NCI-H1092 treated with DMSO at 0.1 percent for 48 hours (cell line): ENCODE measurements around the gene TMC8.
"Not testable (repeated sequence)": the region's sequence is repeated elsewhere in the genome, so short reads cannot be mapped to it uniquely, and the experiment has no call there.

Experiments
- DNase-seq: peaks from one replicate; lab custom pipeline; 2025; lab: John Stamatoyannopoulos, UW

TMC8 gene

DNA sequence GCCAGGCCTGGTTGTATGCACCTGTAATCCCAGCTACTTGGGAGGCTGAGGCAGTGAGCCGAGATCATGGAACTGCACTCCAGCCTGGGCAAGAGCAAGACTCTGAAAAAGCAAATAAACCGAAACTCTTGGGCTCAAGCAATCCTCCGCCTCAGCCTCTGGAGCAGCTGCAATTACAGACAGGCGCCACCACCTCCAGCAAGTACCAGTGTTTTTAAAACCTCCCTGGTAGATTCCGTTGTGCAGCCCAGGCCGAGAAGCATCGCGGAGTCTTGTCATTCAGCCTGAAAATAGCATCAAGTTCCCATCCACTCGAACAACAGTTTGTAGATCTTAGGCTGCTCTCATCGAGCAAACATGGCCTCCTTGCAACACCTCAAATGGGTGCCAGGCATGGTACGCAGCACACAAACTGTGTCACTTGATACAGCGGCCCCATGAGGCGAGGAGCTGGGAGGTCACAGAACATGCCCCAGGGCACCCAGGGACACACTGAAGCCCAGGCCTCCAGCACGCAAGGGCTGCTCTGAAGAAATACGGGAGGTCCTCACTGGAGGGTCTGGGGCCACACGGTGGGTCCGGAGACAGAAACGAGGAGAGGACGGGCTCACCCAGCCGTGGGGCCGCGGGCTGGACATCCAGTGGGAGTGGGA lies 20.1 kb upstream of the TMC8 start:
- no peak for DNase-seq

DNA sequence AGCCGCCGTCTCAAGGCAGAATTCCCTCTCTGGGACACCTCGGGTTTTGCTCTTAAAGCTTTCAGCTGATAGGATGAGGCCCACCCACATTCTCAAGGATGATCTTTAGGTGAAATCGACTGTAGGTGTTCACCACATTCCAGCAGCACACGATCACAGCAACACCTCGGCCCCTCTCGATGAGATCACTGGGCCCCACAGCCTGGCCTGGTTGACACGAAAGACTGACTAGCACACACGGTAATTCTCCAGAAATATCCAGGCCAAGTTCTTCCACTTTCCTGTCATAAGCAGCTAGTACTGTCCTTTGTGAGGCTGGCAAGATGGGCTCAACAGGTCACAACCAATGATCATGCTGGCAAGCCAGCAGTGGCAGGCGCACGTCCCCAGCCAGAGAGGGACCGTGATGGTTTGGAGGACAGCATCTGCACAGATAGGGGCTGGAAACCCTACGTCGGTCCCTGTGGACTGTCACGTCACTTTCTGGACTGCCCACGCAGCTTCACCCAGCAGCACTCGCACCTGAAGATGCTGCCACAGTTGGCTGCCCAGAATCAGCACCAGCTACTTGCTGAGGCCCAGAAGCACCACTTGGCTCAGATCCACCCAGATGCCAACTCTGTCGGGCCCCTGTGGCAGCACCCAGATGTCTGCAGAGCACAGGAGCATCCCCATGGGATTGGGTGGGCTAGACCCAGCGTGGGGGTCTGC lies 19.4 kb upstream of the TMC8 start:
- no peak for DNase-seq

DNA sequence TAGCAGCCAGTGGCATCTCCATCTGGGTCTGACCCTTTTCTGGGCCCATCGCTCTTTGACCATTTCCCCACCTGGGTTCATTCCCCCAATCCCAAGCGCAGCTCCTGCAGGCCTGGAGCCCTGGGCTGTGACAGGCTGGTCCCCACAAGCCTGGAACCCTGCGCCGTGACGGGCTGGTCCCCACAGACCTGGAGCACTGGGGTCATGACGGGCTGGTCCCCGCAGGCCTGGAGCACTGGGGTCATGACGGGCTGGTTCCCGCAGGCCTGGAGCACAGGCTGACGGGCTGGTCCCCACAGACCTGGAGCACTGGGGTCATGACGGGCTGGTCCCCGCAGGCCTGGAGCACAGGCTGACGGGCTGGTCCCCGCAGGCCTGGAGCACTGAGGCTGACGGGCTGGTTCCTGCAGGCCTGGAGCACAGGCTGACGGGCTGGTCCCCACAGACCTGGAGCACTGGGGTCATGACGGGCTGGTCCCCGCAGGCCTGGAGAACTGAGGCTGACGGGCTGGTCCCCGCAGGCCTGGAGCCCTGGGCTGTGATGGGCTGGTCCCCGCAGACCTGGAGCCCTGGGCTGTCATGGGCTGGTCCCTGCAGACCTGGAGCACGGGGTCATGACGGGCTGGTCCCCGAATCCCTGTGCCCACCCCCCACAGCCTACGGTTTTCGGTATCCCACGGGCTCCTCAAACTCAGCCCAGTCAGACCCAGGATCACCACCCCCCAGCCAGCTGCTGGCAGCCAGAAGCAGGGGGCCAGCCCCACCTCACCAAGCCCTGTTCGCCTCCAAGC lies 18.6 kb upstream of the TMC8 start:
- no peak for DNase-seq

DNA sequence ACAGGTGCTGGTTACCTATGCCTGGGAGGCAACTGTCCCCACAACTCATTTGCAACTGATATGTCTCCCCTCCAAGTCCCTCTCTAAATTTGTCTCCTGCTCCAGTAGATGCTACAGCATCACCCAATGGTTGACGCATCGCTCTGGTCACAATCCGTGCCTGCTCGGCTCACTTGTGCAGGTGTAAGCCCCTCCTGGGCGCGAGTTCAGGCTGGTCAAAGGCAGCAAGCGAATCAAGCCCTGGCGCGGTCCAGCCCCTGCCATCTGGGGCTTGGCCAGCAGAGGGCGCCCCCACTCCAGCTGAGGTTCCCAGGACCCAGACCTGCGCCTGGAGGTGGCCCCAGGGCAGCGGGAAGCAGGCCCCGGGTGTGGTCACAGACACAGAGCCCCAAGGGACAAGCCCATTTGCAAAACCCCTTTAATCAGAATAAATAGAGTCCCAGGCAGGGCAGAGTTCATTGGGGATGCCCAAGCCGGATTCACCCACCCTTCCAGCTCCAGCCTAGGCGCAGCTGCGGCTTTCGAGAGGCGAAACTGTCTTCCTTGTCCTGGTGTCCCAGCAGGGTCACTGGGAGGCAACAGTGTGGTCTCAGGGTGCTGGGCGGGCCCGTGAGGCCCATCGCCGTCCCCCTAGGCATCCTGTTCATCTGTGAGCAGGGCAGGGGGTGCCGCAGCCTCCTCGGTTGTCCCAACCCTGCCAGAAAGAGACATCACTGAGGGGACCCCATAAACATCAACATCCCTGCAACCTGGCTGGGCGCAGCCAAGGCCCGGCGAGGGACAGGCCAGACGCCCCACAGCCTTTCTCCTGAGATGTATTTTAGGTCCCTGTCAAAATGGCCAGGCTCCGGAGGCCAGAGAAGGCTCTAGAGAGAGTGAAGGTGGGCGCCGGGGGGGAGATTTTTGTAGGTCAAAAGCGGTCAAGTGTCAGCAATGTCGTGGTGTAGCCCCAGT lies 17.8 kb upstream of the TMC8 start:
- peak; percentile 38 for DNase-seq

DNA sequence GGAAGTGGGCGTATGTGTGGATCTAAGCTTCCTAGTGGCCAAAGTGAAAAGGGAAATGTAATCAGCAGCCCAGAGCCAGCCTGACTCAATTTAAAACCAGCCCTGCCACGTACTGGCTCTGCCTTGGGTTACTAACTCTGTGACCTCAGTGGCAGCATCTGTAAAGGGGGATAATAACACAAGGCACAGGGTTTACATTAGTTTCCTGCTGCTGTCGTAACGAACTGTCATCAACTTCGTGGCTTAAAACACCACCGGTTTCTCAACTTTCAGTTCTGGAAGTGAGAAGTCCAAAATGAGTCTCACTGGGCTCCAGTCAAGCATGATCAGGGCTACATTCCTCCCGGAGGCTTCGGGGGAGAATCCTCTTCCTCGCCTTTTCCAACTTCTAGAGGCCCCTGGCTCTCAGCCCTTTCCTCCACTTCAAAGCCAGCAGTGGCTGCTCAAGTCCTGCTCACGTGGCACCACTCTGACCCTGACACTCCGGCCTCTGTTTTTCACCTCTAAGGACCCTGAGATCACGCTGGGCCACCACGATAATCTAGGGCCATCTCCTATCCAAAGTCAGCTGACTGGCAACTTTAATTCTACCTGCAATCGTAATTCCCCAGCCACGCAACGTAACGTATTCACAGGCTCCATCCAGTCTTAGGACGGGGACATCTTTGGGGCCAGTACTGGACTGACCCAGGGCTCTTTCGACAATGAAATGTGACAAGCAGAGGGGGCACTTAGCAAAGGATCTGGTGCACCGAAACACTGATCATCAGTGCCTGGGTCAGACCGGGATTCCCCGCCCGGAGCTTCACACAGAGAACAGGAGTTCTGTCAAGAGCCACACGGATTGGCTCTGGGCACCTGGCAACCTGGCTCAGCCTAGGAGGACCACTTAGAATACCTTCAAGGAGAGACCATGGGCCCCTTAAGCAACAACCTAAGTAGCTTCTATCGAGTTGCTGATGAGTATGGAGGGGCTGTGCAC lies 16.5 kb upstream of the TMC8 start:
- DNase-seq: no peak

DNA sequence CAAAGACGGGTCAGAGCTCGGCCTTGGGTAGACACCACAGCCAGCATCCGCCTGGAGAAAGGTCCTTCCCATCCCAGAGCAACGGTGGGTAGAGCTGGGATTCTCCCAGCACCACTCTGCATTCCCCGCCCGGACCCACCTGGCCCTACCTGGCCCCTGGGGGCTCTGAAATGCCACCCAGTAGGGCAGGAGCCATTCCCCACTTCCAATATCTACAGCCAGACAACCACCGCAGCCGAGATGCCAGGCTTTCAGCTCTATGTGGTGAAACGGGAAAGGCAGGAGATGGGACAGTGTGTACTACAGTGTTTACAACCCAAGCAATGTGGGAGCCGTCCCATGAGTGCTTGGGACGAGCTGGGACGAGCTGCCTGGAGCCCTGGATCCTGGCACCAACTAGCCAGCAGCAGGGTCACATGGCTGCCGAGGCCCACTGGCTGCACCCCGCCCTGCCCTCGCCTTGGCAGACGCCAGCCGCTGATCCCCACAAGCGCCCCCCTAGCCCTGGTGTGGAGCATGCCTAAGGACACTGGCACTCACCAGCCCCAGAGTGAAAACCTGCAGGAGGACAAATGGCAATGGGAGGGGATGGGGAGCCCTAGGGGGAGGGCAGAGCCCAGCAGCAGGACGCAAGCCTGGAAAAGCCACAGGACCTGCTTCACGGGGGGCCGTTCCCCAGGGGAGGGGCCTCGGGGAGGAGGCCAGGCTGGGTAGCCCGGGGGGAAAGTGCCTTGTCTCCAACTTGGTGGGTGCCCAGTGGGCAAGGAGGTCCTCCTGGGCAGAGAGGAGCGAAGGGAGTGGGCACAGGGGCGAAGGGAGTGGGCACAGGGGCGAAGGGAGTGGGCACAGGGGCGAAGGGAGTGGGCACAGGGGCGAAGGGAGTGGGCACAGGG lies 15.5 kb upstream of the TMC8 start:
- DNase-seq: no peak

DNA sequence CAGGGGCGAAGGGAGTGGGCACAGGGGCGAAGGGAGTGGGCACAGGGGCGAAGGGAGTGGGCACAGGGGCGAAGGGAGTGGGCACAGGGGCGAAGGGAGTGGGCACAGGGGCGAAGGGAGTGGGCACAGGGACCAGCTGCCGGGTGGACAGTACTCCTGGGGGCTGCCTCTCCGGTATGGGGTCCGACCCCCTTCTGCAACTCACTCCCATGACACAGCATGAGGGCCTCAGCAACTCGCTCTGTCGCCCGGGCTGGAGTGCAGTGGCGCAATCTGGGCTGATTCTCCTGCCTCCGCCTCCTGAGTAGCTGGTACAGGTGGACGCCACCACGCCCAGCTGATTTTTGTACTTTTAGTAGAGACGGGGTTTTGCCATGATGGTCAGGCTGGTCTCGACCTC lies 14.8 kb upstream of the TMC8 start:
- DNase-seq: not testable (repeated sequence)

DNA sequence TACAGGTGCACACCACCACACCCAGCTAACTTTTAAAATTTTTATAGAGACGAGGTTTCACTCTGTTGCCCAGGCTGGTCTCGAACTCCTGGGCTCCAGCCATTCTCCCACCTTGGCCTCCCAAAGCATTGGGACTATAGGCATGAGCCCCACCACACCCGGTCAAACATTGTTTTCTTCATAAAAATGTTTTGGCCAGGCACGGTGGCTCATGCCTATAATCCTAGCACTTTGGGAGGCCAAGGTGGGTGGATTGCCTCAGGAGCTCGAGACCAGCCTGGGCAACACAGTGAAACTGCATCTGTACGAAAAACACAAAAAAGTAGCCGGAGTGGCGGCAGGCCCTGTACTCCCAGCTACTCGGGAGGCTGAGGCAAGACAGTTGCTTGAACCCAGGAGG lies 14.2 kb upstream of the TMC8 start:
- DNase-seq: no peak

DNA sequence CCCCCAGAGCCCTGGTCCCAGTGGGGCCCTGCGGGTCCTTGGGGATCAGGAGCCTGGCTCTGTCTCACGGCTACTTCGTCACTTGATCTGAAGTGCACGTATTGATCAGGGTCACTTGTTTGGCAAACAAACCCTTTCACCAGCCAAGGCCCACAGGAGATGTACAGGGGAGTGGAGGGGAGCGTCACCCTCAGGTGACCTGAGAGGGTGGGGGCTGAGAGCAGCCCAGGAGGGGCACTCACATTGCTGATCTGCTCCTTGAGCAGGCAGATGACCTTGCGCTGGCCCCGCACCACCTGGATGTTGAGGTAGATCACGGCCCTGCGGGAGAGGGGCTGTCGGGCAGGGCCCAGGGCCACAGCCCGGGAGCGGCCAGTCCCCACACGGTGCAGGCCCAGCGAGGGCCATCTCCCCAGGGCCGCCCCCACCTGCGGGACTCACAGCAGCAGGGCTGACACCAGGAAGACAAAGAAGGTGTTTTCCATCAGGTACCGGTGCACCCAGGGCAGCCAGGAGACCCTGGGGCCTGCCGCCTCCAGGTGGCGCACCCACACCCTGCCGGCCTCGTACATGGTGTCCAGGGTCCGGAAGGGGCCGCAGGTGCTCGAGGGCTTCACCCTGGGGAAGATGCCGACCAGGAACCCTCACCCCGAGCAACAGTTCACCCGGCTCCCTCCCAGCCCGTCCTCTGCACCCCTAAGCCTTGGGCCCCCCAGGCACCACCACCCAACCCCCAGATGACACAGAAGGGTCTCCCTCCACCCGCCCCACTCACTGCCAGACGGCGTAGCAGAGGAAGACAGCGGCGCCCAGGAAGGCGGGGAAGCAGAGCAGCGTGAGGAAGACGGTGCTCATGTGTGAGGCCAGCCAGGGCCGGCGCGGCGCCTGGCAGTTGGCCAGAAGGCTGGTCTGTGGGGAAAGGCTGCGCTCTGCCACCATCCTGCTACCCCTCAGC lies 13.3 kb upstream of the TMC8 start:
- peak; percentile 78 for DNase-seq

DNA sequence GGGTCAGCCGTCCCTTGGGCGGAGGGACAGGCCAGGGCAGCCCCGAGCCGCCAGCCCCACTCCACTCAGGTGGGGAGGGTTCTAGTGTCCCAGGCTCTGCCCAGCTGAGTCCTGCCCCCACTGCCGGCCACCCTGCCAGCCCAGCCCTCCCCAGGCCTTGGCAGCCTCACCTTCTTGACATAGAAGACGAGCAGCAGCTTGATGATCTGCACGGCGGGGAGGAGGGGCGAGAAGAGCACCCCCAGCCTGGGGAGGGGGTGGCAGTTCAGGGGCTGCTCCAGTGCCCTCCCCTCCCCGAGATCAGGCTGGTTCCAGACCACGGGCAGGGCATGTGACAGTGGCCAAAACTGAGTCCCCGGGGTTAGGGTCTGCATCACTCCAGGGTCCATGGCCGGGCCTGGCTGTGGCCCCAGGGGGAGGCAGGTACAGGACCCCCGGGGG lies 11.8 kb upstream of the TMC8 start:
- DNase-seq: no peak

DNA sequence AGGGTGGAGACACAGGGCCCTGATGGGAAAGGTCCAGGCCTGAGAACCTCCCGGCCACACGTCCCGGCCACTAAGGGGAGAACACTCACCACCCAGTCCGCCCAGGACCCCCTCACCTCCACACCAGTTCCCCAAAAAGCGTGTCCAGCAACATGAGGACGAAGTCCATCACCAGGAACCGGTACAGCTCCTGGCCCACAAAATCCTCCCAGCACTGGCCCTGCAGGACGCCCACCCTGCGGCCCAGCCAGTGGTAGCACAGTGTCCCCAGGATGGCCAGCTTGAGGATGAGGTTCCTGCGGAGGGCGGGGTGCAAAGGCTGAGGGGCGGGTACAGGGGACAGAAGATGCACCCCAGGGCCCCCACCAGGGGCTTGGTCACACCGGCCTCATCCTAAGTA lies 10.0 kb upstream of the TMC8 start:
- no peak for DNase-seq

DNA sequence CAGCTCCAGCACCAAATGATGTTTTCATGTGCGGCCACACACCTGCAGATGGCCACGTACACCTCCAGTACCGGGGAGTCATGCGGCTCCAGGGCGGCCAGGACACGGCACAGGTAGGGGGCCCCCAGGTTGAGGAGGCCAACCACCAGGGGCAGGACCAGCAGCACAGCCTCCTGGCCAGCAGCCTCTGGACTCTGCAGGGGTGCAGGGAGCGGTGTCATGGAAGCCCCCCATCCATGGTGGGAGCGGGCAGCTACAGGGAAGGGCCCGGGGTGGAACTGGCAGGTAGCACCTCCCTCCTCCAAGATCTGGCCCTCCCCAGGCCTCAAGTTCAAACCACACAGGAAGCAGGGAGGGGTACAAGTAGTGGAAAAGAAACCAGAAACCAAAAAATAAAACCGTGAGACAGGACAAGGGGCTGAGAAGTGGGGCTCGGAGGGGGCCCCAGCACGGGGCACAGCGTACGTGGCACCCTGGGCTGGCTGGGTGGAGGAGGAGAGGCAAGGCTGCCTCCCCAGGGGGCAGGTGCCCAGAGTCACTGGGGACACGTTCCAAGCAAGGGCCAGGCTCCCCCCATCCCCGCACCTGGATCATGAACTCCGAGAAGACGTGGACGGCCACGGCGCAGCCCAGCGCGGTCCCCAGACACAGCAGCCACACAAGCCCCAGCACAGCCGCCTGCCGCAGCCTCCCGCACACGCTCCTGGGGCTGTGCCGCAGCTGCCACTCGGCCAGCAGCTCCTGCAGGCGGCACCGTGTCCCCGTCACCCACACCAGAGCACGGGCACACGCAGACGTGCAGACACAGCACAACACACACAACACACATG lies 9.4 kb upstream of the TMC8 start:
- no peak for DNase-seq

DNA sequence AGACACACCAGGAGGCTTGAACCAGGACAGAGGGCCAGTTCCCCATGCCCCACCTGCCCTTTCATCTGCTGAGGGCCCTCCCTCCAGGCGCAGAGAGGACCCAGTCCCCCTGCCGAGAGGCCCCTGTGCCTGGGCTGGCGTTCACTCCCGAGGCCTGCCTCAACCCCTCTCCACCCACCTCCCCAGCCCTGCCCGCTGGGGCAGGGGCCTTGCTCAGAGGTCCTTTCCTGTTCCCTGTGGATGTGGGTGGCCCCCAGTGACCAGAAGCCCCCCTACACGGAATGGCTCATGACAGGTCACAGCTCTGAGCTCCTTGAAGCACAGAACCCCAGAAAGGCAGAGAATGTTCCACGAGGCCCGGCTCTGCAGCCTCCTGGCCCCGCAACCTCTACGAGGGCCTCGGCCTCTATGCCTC lies 8.8 kb upstream of the TMC8 start:
- DNase-seq: no peak

DNA sequence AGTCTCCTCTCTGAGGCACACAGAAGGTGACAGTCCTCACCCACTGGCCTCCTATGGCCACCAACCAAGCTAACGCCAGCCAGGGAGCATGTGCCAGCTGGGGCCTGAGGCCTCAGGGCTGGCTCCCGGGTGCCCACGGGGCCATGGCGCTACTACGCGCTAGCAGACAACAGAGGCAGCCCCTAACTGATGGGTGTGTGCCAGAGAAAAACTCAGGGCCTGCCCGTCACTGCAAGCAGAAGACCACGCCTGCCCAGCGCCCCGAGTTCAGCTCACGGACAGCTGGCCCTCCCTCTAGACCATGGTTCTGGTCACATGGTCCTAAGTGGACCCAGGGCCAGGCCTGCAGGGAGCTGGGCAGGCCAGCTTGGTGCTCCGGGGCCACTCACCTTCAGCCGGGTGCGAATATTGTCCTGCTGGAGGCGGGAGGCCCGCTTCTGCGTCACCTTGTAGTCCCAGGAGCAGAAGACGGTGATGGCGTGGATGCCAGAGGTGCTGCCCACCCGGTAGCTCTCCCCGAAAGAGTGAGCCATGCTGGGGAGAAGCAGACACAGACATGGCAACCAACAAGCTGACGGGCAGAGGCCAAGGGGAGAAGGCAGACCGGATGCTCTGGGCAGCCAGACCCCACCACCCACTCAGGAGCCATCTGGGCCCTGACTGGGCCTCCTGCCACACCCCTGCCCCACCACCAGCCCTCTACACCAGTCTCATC lies 8.2 kb upstream of the TMC8 start:
- DNase-seq: no peak

DNA sequence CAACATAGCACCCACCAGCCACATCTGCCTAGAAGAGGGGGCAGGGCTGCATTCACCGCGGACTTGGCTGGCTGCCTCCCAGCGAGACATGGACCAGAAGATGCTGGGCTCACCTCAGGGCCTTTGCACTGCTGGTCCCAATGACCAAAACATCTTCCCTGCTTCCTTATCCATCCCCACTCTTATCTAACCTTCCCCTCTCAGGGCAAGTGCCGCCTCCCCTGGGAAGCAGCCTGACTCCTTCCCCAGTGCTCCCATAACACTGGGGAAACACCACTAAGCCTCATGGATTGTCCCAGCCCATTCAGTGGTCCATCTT lies 7.7 kb upstream of the TMC8 start:
- no peak for DNase-seq

DNA sequence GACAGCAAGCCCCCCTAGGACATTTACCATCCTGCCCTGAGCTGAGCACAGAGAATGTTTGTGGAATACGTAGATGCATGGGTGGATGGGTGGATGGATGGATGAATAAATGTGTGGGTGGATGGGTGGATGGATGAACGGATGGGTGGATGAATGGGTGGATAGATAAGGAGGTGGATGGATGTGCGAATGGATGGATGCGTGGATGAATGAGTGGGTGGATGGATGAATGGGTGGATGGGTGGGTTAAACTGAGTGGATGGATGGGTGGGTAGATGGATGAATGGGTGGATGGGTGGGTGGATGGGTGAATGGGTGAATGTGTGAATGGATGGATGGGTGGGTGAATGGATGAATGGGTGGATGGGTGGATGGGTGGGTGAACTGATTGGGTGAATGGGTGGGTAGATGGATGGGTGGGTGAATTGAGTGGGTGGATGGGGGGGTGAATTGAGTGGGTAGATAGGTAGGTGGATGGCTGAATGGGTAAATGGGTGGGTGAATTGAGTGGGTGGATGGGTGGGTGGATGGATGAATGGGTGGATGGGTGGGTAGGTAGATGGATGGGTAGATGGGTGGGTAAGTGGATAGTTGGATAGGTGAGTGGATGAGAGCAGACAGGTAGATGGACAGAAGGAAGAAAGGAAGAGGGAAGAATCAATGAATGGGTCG lies 7.2 kb upstream of the TMC8 start:
- no peak for DNase-seq
